HG02943 (cell line): ENCODE measurements around the gene CAMTA1.

Experiments used
- ATAC-seq: cut with Tn5 transposase; IDR thresholded peaks from one replicate; pipeline ENCODE4 v1.9.1; 2021; ENCODE audit warnings: mild to moderate bottlenecking, low read depth, moderate library complexity; ENCODE audit not compliant: unreplicated experiment

Gene CAMTA1

GRCh38 chr1:6922096-6922931 lies 137.1 kb downstream of the CAMTA1 start:
- no peak for ATAC-seq

- no peak for ATAC-seq
These were observed 137.8 kb downstream of the CAMTA1 start for GRCh38 chr1:6923012-6923411.

- no peak for ATAC-seq
These were observed 138.2 kb downstream of the CAMTA1 start for GRCh38 chr1:6923416-6923815.

GRCh38 chr1:6923955-6924881 lies 139.0 kb downstream of the CAMTA1 start:
- no peak for ATAC-seq

- no peak for ATAC-seq
These were observed 139.6 kb downstream of the CAMTA1 start for GRCh38 chr1:6924891-6925290.

- no peak for ATAC-seq
These were observed 142.4 kb downstream of the CAMTA1 start for GRCh38 chr1:6927626-6928025.

- ATAC-seq, result no peak
These were observed 143.0 kb downstream of the CAMTA1 start for GRCh38 chr1:6928106-6928885.

- no peak for ATAC-seq
These were observed 145.6 kb downstream of the CAMTA1 start for GRCh38 chr1:6930732-6931300.

GRCh38 chr1:6935361-6935883 lies 150.2 kb downstream of the CAMTA1 start:
- ATAC-seq, result no peak

- ATAC-seq, result no peak
These were observed 150.8 kb downstream of the CAMTA1 start for GRCh38 chr1:6935911-6936690.

GRCh38 chr1:6937048-6937447 lies 151.8 kb downstream of the CAMTA1 start:
- no peak for ATAC-seq

- no peak for ATAC-seq
These were observed 154.1 kb downstream of the CAMTA1 start for GRCh38 chr1:6939363-6939762.

GRCh38 chr1:6941786-6942185 lies 156.5 kb downstream of the CAMTA1 start:
- no peak for ATAC-seq

GRCh38 chr1:6942990-6943389 lies 157.7 kb downstream of the CAMTA1 start:
- ATAC-seq, result no peak

GRCh38 chr1:6944434-6944833 lies 159.2 kb downstream of the CAMTA1 start:
- no peak for ATAC-seq

- no peak for ATAC-seq
These were observed 162.7 kb downstream of the CAMTA1 start for GRCh38 chr1:6947952-6948351.

GRCh38 chr1:6948416-6948815 lies 163.2 kb downstream of the CAMTA1 start:
- no peak for ATAC-seq

GRCh38 chr1:6948861-6949260 lies 163.6 kb downstream of the CAMTA1 start:
- no peak for ATAC-seq

- no peak for ATAC-seq
These were observed 164.9 kb downstream of the CAMTA1 start for GRCh38 chr1:6950001-6950765.
